Activated CD4-positive, CD25-positive, alpha-beta regulatory T cell treated with anti-CD3 and anti-CD28 coated beads, Interleukin-2, amount 50 U/mL, for 72 hours (primary cell): ENCODE measurements around the gene CD82.
A peak's percentile ranks its signal among the peaks of the same experiment; 100 is the strongest.
"Not testable (repeated sequence)": the region's sequence is repeated elsewhere in the genome, so short reads cannot be mapped to it uniquely, and the experiment has no call there.

Experiments
- DNase-seq: peaks from one replicate; pipeline ENCODE4 v3.0.0; 2021

The CD82 gene

GRCh38 chr11:44643217-44643616 lies 77.8 kb downstream of the CD82 start:
- no peak for DNase-seq

GRCh38 chr11:44645827-44646226 lies 80.4 kb downstream of the CD82 start:
- DNase-seq: no peak

GRCh38 chr11:44647255-44647955 lies 81.9 kb downstream of the CD82 start:
- not testable (repeated sequence) for DNase-seq

- no peak for DNase-seq
These were observed 82.6 kb downstream of the CD82 start for GRCh38 chr11:44648109-44648508.

- DNase-seq: no peak
These were observed 86.2 kb downstream of the CD82 start for GRCh38 chr11:44651535-44652155.

GRCh38 chr11:44652901-44653644 lies 87.6 kb downstream of the CD82 start:
- DNase-seq: peak; percentile 24

- no peak for DNase-seq
These were observed 88.6 kb downstream of the CD82 start for GRCh38 chr11:44654057-44654456.

- DNase-seq: no peak
These were observed 89.1 kb downstream of the CD82 start for GRCh38 chr11:44654596-44654995.

- no peak for DNase-seq
These were observed 92.5 kb downstream of the CD82 start for GRCh38 chr11:44657836-44658505.

GRCh38 chr11:44658506-44658850 lies 93.0 kb downstream of the CD82 start:
- no peak for DNase-seq

- no peak for DNase-seq
These were observed 94.2 kb downstream of the CD82 start for GRCh38 chr11:44659641-44660040.

- DNase-seq: not testable (repeated sequence)
These were observed 95.1 kb downstream of the CD82 start for GRCh38 chr11:44660535-44660934.

GRCh38 chr11:44661311-44661717 lies 95.9 kb downstream of the CD82 start:
- DNase-seq: no peak
